NOMO-1 (cell line): ENCODE results near the gene ALPI.

Experiments
- DNase-seq, 2 experiments: peaks; one replicate each; lab custom pipeline; 2025; ENCODE audit not compliant: unreplicated experiment in 2 of 2; lab: John Stamatoyannopoulos, UW

Gene ALPI

DNA sequence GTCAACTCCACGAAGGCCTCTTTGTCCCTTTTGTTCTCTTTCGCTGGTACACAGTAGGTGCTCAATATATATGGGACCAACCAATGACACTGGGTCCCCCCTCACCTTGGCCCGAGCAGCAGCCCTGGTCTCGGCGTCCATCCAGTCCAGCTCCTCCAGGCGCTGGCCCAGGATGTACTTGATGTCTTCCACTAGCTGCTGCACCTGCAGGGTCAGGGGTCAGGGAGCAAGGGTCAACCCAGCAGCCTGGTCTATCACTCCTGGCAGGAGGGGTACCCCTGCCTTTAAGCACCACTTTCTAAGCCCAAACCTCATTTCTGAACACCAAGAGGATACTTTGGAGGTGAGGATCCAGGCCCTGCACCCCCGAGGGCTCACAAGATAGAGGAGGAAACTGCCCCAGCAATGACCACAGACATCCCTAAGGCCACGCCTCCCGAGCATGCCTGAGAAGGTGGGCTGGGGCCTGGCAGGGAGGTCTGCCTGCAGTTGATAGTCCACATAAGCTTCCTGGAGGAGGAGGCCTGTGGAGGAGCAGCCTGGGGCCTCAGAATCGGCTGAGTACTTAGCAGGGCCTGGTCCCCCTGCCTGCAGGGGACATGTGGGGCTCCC is 27.5 kb downstream of the ALPI start:
- DNase-seq, result no peak

DNA sequence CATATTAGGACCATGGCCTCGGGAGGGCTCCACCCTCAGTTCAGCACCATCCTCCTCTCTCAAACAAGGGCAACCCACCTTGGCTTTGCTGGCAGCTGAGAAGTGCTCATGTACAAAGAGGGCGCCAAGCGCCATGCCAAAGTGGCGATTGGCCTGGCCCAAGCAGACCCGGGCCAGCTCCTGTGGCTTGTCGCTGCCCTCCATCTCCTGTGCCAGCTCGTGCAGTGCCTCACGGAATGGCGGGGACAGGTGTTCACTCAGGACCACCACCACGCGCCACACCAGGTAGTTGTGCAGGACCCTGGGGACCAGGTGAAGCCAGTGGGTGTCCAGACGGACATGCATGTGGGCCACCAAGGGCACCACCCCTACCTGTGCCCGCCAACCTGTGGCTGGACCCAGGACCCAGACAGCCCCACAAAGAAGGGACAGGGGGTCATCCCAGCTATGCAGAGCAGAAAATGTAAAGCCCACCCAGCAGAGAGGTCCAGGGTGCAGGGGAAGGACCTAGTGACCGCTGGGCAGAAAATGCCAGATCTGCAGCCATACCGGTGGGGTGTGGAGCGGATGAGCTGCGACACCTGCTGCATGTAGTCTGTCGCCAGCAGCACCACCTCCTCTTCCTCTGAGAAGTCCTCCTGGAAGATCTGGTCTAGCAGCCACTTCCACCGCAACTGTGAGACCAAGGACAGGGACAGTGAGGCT is 28.1 kb downstream of the ALPI start:
- no peak for DNase-seq

DNA sequence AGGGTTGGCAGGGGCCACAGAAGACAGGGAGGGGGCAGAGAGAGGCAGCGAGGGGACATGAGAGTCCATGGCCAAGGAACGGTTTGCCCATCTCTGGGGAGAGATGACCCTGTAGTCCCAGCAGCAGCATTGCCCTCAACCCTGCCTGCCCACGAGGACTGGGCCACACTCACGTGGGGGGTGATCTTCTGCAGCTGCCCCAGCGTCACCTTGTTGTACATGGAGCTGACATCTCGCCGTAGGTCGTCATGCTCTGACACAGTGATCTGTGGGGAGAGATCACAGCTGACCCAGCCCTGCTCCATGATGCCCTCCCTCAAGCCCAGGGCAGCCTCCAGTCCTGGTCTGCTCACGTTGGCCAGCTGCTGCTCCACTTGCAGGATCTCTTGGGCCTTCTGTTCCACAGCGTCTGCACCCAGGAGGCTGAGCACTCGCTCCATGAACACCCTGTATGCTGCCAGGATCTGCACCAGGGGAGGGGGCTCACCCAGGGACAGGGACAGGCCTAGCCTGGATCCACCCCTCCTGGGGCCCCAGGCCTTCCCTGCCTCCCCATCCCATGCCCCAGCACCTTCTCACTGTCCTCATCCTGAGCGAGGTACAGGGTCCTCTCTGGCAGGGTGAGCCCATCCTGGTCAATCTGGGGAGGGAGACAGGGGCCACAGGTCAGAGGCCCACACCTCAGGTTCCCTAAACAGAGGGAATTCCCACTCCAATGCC is 28.8 kb downstream of the ALPI start:
- no peak for DNase-seq

DNA sequence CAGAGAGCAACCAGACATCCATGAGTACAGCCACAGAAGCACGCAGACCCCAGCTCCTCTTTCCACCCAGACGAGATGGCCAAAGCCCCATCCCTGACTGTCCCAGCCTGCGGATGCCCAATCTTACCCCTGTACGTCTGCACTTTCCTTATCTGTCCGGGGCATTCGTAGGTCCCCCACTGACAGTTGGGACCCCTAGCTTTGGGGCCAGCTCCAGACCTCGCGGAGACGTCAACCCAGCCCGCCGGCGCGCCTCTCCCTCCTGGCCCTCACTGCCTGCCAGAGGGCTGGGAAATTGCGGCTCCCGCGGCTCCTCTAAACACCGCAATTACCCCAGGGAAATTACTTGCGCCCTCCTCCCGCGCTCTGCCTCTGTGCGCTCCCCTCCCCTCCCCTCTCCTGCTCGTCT is 29.4 kb downstream of the ALPI start:
- DNase-seq, result no peak

DNA sequence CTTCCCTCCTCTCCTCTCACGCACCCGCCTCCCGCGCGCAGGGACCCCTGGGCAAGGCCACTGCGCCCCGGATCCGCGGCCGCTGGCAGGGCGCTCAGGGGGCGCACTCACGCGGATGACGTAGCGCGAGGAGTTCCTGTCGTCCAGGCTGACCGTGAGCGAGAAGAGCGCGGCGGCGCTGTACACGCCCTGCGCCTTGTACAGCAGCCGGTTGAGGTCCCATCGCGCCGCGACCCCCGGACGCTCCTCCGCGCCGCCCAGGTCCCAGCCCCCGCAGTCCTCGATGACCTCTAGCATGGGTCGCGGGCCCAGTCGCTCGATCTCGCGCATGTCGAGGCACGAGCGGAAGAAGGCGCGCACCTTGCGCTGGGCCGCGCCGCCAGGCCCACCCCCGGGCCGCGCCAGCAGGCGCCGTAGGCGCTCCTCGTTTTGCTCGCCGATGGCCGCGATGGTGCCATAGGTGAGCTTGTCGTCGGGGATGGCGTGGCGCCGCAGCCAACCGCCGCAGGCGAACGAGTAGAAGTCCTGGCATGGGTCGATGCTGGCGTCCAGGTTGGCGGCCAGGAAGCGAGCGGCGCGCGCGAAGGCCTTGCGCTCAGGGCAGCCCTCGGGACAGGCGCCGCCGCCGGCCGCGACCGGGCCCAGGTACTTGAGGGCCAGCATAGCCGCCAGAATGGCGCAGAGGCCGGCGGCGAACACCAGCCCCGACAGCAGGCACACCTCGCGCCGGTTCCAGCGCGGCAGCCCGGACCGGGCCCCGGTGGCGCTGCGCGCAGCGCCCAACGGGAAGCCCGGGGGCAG is 30.0 kb downstream of the ALPI start:
- DNase-seq, result no peak

DNA sequence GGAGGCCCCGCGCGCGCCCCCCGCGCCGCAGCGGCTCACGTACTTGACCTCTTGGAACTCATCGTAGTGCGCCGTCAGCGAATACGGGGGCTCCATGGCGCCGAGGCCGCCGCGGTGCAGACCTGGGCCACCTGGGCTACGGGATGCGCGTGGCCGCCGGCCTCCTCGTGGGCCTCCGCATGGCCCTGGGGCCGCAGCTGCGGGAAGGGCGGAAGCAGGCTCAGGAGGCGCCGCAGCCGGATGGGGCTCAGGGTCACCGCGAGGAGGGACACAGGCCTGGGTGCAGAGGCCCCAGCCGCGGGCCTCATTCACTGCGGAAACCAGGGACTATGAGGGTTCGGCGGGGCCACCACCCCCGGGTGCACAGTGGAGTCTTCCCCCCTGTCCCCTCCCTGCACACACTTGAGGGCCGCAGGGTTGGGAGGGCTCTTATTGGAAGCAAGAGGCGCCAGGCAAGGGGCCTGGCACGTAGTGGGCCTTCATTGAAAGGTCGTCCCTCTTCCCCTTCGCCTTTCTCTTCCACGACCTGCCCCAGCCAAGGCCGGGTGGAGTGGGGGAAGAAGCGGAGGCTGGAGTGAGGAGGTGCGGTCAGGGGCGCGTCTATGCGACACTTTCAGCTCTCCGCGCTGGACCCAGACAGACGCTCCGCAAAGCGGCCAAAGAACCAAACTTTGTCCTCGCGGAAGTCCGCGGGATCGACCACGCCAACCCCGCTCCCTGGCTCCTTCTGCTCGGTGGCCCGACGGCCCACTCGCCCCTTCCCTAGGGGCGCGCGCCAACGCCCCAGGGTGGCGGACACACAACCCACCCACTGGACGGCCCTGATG is 30.8 kb downstream of the ALPI start:
- DNase-seq, result no peak

DNA sequence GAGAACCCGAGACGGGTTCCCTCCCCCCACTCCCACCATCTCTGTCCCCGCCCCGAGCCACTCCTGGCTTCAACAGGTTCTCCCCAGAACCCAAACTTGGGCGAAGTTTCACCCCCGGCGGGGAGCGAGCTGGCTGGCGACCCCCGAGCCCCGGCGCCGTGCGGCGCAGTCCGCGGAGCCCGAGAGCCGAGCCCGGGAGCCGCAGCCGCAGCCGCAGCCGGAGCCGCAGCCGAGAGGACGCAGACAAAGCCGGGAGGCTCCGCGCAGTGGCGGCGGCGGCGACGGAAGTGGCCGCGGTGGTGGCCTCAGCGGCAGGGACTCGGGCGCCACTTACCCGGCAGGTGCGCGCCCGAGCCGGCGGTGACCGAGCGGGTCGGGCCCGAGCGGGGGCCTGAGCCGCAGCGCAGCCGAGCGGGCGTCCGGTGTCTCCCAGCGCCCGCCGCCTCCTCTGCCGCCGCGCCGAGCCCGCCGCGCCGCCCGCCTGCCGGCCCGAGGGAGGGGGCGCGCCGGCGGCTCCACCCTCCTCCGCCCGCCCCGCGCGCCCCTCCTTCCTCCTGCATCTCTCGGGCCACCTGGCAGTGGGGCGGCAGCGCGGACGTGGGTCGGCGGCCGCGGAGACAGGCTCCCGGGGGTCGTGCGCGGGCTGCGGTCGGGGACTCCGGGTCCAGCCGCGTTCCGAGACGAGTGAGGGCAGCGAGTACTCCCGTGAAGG is 31.6 kb downstream of the ALPI start, which contains the start of gene ECEL1:
ECEL1 (minus strand) TSS at position 450 of the 712 bp plus-strand sequence. CDS start 1,181 bp downstream, outside the sequence.
- peak in 1 of 2 experiments; percentile 9 for DNase-seq

DNA sequence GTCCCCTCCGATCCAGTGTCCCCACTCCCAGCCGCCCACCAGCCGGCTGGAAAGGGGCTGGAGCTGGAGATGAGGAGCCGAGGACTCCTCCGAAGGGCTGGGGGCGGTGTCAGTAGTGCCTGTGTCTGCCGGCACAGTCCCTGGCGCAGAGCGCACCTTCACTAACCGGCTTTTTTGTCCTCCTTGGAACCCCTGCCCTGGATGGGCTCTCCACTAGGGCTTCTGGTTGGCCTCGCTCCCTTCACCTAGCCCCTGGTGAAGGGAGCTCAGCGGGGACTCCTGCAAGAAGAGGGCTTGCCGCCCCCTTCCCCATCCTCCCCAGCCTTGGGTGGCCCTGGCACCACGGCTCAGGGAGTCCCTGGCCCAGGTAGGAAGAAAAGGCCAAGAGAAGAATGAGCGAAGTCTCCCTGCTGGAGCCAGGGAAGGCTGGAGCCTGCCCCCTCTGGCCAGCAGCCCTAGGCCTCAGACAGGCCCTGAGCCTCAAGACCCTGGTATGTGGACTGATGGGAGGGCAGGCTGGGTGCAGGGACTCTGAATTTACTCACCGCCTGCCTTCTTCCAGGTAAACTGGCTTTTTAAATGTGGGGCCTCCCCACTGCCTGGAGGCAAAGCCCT is 32.3 kb downstream of the ALPI start:
- no peak for DNase-seq

DNA sequence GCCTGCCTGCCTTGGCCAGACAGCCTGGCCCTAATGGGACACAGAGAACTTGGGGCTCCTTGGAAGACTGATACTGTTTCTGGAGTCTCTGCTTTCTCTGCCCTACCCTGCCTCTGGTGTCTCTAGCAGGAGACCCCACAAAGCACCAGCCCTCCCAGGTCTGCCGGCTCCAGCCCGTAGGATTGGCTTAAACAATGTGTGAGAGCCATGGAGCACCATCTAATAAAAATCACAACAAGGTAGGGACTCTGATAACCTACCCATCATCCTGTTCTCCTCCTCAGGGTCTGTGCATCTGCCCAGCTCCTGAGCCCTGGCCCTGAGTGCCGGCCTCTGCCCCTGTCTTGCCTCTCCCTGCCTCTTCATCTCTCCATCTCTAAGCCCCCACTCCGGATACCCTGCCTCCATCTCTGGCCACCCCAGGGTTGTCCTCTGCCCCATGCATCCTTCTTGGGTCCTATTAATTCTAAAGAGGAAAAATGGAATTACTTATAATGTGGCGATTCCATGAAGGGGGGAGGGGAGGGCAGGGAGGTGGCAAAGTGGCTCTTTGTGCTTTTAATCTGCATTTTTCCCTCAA is 32.9 kb downstream of the ALPI start:
- no peak for DNase-seq

DNA sequence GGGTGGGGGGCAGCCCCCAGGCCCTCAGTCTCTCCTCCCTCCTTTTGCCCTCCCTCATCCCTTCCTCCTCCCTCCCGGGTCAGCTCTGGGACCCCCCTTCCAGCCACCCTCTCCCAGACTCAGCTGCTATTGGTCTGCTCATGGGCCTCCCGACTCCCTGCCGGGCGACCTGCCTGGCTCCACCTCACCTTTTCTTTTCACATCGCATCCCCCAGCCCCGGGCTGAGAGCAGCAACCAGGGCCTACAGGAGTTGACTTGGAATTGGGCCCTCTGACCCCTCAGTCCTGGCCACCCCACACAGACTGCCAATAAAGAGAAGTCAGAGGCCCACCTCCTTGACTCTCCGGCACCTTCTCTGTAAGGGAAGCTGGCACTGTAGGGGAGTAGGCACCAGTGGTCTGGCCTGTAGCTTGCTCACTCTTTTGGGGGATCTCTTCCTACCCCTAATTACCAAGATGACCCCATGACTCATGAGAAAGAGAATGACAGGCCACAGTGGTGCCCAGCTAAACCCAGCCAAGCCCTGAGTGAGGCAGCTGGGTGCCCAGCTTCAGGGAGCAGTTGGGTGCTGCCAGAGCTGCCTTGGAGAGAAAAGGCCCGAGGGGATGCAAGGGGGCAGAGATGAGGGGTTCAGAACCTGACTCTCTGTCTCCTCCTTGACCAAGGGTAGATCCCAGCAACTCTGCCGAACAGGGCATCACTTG is 33.7 kb downstream of the ALPI start:
- DNase-seq, result no peak

DNA sequence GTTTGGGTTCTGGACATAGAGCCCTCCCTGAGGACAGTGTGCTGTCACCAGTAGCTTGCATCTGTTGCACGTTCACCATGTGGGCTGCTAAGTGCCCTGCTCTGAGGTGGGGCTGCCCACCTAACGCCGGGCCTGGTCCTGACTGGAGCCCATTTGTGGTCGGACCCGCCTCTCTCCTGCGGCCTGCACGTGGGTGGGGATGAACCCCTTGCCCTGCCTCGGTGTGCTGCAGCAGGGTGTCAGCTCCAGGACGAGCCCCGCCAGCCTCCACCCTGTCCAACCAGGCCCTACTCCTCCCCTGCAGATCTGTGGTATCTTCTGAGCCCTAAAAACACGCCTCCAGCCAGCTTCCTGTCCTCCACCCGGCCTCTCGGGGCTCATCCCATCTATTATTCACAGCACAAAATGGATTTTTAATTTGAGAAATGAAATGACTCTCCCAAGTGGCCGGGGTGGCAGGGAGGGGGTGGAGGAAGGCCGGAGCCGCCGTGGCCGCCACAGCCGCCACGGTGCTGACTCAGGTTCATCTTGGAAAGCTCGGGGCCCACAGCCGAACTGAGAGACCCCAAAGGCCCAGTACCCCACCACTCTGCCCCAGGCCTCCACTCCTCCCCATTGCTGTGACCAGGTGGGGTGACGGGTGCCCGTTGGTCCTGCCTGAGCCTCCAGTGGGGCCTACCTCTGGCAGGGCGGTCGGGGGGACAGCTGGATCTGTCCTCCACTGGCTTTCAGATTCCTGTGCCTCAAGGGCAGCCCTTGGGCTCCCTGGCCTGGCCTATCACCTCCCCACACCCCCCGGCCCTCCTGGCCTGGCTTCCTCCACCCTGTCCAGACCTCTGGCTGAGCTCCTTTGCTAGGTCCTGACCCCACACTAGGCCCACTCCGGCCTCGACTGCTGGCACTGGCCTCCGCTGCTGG is 34.5 kb downstream of the ALPI start:
- DNase-seq, result no peak

DNA sequence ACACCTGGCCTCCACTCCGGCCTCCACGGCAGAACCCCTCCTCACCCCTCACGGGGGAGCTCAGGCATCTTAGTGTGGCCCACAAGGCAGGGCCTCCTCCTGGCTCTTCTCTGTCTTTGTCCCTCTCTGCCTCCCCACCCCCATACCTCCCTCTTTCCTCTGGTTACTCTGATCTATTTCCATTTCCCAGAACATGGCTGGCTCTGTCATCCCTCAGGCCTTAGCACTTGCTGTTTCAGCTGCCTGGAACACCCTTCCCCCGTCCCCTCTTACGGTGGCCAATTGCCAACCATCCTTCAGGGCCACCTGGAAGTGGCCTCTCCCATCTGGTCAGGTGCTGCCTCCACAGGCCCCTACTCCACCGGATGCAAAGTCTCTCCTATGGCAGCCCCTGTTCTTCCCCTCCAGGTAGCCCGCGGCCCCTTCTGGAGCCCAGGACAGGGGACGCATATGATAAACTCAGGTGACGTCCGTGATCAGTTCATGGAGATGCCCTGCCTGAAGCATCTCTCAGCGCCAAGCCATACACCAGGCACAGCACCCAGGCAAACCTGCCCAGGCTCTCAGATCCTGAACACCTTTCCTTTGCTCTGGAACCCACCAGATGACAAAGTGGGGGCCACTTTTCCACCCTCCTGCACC is 35.3 kb downstream of the ALPI start:
- no peak for DNase-seq

DNA sequence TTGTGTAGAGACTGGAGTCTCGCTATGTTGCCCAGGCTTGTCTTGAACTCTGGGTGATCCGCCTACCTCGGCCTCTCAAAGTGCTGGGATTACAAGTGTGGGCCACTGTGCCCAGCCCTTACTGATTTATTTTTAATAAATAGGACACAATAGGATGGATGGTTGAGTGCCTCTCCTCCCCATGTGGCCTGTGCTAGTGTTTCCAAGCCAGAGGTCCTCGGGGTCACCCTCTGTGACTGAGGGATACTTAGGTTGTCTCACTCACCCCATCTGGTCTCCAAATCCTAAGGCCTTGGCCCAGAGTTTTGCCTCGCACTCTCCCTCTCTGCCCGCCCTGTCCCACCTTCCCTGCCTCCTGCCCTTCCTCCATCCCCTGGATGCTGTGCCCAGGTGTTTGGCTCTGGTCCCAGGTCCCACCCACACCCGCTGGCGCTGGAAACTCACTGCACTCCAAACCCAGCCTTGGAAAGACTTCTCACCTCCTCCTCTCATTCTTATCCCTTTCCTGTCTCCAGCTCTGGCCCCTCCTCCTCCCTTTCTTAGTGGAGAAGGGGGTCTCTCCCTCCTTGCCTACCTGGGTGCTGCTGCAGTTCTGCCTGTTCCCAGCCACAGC is 36.4 kb downstream of the ALPI start:
- DNase-seq, result no peak

DNA sequence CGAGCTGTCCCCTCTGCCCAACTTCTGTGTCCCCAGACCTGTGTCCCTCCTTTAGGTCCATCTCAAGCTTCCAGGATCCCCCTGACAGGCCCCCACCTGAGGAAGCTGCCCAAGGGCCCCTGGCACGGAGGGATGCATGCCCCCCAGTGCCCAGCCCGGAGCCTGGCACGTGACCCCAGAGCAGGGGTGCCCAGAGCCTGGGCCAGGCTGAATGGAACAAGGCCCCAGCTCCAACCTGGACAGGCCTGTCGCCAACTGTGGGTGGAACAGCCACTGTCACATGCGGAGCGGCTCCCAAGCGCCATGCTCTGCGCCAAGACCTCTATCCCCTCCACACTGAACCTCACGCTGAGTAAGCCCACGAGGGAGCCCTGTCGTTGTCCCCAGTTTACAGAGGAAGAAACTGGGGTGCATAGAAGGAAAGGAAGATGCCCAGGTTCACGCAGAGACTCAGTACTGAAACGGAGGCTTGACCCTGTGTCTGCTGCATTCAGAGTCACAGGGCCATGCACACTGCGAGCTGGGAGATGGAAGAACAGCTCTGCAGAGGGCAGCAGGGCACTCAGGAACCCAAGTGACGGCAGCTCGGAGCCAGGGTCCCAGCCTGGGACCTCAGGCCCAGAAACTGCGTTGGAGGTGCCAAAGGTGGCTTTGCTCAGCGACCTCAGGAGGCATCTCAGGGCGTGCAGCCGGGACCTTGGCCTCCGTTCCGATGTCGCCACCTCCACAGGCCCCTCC is 37.2 kb downstream of the ALPI start:
- DNase-seq, result no peak

DNA sequence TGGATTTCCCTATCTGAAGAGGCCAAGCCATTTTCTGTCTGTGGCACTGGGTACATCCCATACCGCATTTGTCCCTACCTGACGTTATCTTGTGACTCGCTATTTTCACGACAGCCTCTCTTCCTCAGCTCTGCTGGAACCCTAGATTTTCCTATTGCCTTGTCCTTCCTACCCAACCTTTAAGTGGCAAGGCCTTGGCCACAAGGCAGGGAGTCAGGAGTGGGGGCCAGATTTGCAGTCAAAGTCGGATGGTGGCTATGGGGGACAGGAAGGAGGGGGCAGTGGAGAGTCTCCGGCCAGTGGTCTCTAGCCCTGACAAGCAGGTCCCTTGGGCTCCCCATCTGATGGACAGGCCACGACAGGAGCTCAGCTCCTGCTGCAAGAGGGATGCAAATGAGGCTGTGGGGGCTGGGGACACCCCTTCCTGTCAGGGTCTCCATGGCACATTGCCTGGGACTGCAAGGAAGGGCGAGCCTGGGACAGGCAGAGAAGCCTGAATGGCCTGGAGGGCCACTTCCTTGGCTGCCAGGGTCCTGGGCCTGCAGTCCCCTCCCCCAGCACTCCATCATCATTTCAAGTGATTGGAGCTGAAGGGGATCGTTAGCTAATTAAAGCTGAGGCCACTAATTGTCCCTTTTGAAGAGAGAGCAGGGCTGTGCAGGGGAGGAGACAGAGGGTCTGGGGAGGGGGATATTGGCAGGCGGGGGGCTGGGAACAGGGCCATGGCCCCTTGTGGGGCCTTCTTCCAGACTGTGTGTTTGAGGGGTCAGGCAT is 37.9 kb downstream of the ALPI start:
- DNase-seq, result no peak
